ENCODE results near the gene TRAPPC3. TPM values are rescaled to one million over a fixed set of nuclear protein-coding genes. Genes with fewer than 3 reads are reported as not detected.

Gene TRAPPC3
- total RNA-seq, 1 experiment from 2014 or later: 86.6 TPM

- H3K4me3 ChIP-seq (ENCODE audit: low read depth, low read length, poor library complexity, severe bottlenecking): no peak overlapping the region
- H3K36me3 ChIP-seq (ENCODE audit: insufficient read depth, low read length, poor library complexity, severe bottlenecking): peaks cover 91% of the 10 kb centered on the region
- POLR2A ChIA-PET (ENCODE audit: low non-redundant PET): no interaction called here
- no peak for TF ChIP-seq CTCF (conservative IDR thresholded peaks at IDR 0.05; ENCODE audit: low read depth, low read length)
- no peak for TF ChIP-seq EZH2 (IDR thresholded peaks at IDR 0.05; ENCODE audit: borderline replicate concordance, low read depth, low read length, poor library complexity, severe bottlenecking)
- H3K9me3 ChIP-seq (ENCODE audit: low read depth, low read length, poor library complexity, severe bottlenecking): no peaks in the 10 kb centered on the region
- CTCF ChIA-PET: no interaction called here
- no peak overlapping the region for H3K27ac ChIP-seq (ENCODE audit: low read depth, low read length, poor library complexity, severe bottlenecking)
- BruUV-seq (replicated peaks): no TSS peak
- DNase-seq (ENCODE audit: low spot score): no peak
- intact Hi-C loops (cut with micrococcal nuclease; ENCODE audit: unreplicated experiment): no loop called here
- no peaks in the 10 kb centered on the region for H3K27me3 ChIP-seq (replicated peaks; ENCODE audit: insufficient read depth, low read depth, low read length, poor library complexity)
- no peaks in the 10 kb centered on the region for H3K4me1 ChIP-seq (ENCODE audit: insufficient read depth, low read length, poor library complexity, severe bottlenecking)
Measured at GRCh38 chr1:36176106-36176949, 27.0 kb upstream of the TRAPPC3 start.

GRCh38 chr1:36175137-36176095 lies 26.1 kb upstream of the TRAPPC3 start:
- no peak overlapping the region for H3K27ac ChIP-seq (ENCODE audit: low read depth, low read length, poor library complexity, severe bottlenecking)
- peaks cover 88% of the 10 kb centered on the region for H3K36me3 ChIP-seq (ENCODE audit: insufficient read depth, low read length, poor library complexity, severe bottlenecking)
- DNase-seq (ENCODE audit: low spot score): no peak
- intact Hi-C loops (cut with micrococcal nuclease; ENCODE audit: unreplicated experiment): no loop called here
- H3K4me3 ChIP-seq (ENCODE audit: low read depth, low read length, poor library complexity, severe bottlenecking): no peak overlapping the region
- ChIA-PET POLR2A (ENCODE audit: low non-redundant PET) (no interaction called here), CTCF (no interaction called here)
- H3K4me1 ChIP-seq (ENCODE audit: insufficient read depth, low read length, poor library complexity, severe bottlenecking): no peaks in the 10 kb centered on the region
- BruUV-seq (replicated peaks): no TSS peak
- no peaks in the 10 kb centered on the region for H3K27me3 ChIP-seq (replicated peaks; ENCODE audit: insufficient read depth, low read depth, low read length, poor library complexity)
- H3K9me3 ChIP-seq (ENCODE audit: low read depth, low read length, poor library complexity, severe bottlenecking): no peaks in the 10 kb centered on the region
- TF ChIP-seq CTCF (conservative IDR thresholded peaks at IDR 0.05; ENCODE audit: low read depth, low read length): no peak

- POLR2A ChIA-PET (ENCODE audit: low non-redundant PET): no interaction called here
- no peak for DNase-seq (ENCODE audit: low spot score)
- H3K36me3 ChIP-seq (ENCODE audit: insufficient read depth, low read length, poor library complexity, severe bottlenecking): peaks cover 81% of the 10 kb centered on the region
- BruUV-seq (replicated peaks): no TSS peak
- no peak overlapping the region for H3K27ac ChIP-seq (ENCODE audit: low read depth, low read length, poor library complexity, severe bottlenecking)
- no peak overlapping the region for H3K4me3 ChIP-seq (ENCODE audit: low read depth, low read length, poor library complexity, severe bottlenecking)
- no peak for TF ChIP-seq EZH2 (IDR thresholded peaks at IDR 0.05; ENCODE audit: borderline replicate concordance, low read depth, low read length, poor library complexity, severe bottlenecking)
- no peak for TF ChIP-seq CTCF (conservative IDR thresholded peaks at IDR 0.05; ENCODE audit: low read depth, low read length)
- CTCF ChIA-PET: no interaction called here
- intact Hi-C loops (cut with micrococcal nuclease; ENCODE audit: unreplicated experiment): no loop called here
- no peaks in the 10 kb centered on the region for H3K4me1 ChIP-seq (ENCODE audit: insufficient read depth, low read length, poor library complexity, severe bottlenecking)
- no peaks in the 10 kb centered on the region for H3K27me3 ChIP-seq (replicated peaks; ENCODE audit: insufficient read depth, low read depth, low read length, poor library complexity)
- no peaks in the 10 kb centered on the region for H3K9me3 ChIP-seq (ENCODE audit: low read depth, low read length, poor library complexity, severe bottlenecking)
Measured at GRCh38 chr1:36174713-36175112, 25.4 kb upstream of the TRAPPC3 start.
